Measurements from ENCODE around the gene APPBP2.

DNA sequence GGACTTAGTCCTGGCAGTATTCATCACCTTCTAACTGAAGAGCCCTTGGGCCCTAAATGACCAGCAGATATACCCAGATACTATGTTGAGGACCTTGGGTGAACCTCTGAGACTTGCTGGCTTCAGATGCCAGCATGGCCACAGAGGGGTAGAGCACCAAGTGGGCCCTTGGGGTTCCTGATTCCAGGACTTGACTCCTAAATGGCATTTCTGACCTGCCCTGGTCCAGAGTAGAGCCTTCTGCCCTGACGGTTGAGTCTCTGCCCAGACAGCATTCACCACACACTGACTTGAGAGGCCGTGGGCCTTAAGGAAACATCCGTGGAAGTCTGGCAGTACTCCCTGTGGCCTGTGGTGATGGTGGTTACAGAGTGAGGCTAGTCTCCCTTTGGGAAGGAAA lies 2.8 kb upstream of the APPBP2 start:
- no peak for TF ChIP-seq CTCF (IDR thresholded peaks at IDR 0.05)
- TF ChIP-seq POLR2AphosphoS5 (IDR thresholded peaks at IDR 0.05): no peak

All from esophagus muscularis mucosa (tissue), 3 donors.